MM.1S (cell line): ENCODE results near the gene TRIM26.
"Not testable (repeated sequence)": the region's sequence is repeated elsewhere in the genome, so short reads cannot be mapped to it uniquely, and the experiment has no call there.

Source experiments
- DNase-seq: peaks from one replicate; pipeline ENCODE4 v3.0.0-alpha.2; 2015
- H2AFZ ChIP-seq: fragments of 300-600 bp; sonication (generic); 2 replicates; pipeline ENCODE4 v1.6.0; 2016; ENCODE audit warnings: antibody characterized with exemption, low read length
- H3F3A ChIP-seq: fragments of 300-600 bp; sonication (generic); 2 replicates; pipeline ENCODE4 v1.6.1; 2016; ENCODE audit warnings: mild to moderate bottlenecking, antibody characterized with exemption, low read length, moderate library complexity, mixed read lengths; ENCODE audit not compliant: insufficient read depth
- H3K27ac ChIP-seq: fragments of 300-600 bp; sonication (generic); 2 replicates; pipeline ENCODE4 v1.5.1; 2016; ENCODE audit warnings: mild to moderate bottlenecking, low read length
- H3K27me3 ChIP-seq: fragments of 300-600 bp; sonication (generic); replicated peaks from 2 replicates; pipeline ENCODE4 v1.6.0; 2016; ENCODE audit warnings: low read length; ENCODE audit not compliant: insufficient read depth
- H3K36me3 ChIP-seq: fragments of 300-600 bp; sonication (generic); replicated peaks from 2 replicates; pipeline ENCODE4 v1.6.1; 2016; ENCODE audit warnings: mild to moderate bottlenecking, low read length, mixed read lengths; ENCODE audit not compliant: insufficient read depth
- H3K4me1 ChIP-seq: fragments of 300-600 bp; sonication (generic); 2 replicates; pipeline ENCODE4 v1.6.1; 2016; ENCODE audit warnings: low read length, mixed read lengths
- H3K4me2 ChIP-seq: fragments of 300-600 bp; sonication (generic); 2 replicates; pipeline ENCODE4 v1.6.0; 2016; ENCODE audit warnings: low read depth, low read length
- H3K4me3 ChIP-seq: fragments of 300-600 bp; sonication (generic); 2 replicates; pipeline ENCODE4 v1.5.1; 2016; ENCODE audit warnings: low read length, mixed read lengths
- H3K79me2 ChIP-seq: fragments of 300-600 bp; sonication (generic); 2 replicates; pipeline ENCODE4 v1.6.1; 2016; ENCODE audit warnings: mixed run types, low read length, mixed read lengths
- H3K9ac ChIP-seq: fragments of 300-600 bp; sonication (generic); 2 replicates; pipeline ENCODE4 v1.6.1; 2016; ENCODE audit warnings: low read length, mixed read lengths
- H3K9me2 ChIP-seq: fragments of 300-600 bp; sonication (generic); replicated peaks from 2 replicates; pipeline ENCODE4 v1.6.1; 2016; ENCODE audit warnings: mild to moderate bottlenecking, low read length, mixed read lengths; ENCODE audit not compliant: insufficient read depth
- H3K9me3 ChIP-seq: fragments of 300-600 bp; sonication (generic); replicated peaks from 2 replicates; pipeline ENCODE4 v1.6.1; 2016; ENCODE audit warnings: mild to moderate bottlenecking, low read length, mixed read lengths; ENCODE audit not compliant: insufficient read depth
- H4K20me1 ChIP-seq: fragments of 300-600 bp; sonication (generic); 2 replicates; pipeline ENCODE4 v1.6.1; 2016; ENCODE audit warnings: mild to moderate bottlenecking, low read length, moderate library complexity, mixed read lengths; ENCODE audit not compliant: insufficient read depth
- CTCF ChIP-seq: fragments of 300-600 bp; sonication (generic); IDR thresholded peaks from 2 replicates; pipeline ENCODE4 v1.5.1; 2016; ENCODE audit warnings: antibody characterized with exemption, low read length, mixed read lengths
- EZH2 ChIP-seq: fragments of 300-600 bp; sonication (generic); optimal IDR thresholded peaks from 2 replicates; pipeline ENCODE3; 2017; ENCODE audit warnings: low read depth, mild to moderate bottlenecking, antibody characterized with exemption, low read length, mixed read lengths
- EZH2phosphoT487 ChIP-seq: fragments of 300-600 bp; sonication (generic); IDR thresholded peaks from 2 replicates; pipeline ENCODE4 v1.6.1; 2018; ENCODE audit warnings: antibody characterized with exemption, low read length

TRIM26 gene

GRCh38 chr6:30144811-30145210, 68.4 kb downstream of the TRIM26 start:
- TF ChIP-seq CTCF (no peak), EZH2phosphoT487 (no peak), EZH2 (no peak)
- Histone ChIP-seq H3K4me3 (no peak overlapping the region), H3K27ac (no peak overlapping the region), H3K9me3 (no peaks in the 10 kb centered on the region), H4K20me1 (no peaks in the 10 kb centered on the region), H3K4me2 (no peak overlapping the region), H2AFZ (no peak overlapping the region), H3K9me2 (no peaks in the 10 kb centered on the region), H3K4me1 (no peaks in the 10 kb centered on the region), H3K36me3 (no peaks in the 10 kb centered on the region), H3F3A (no peaks in the 10 kb centered on the region), H3K27me3 (peaks cover 11% of the 10 kb centered on the region; the same call in 1 of the 2 replicates), H3K9ac (no peak overlapping the region), H3K79me2 (no peaks in the 10 kb centered on the region)
- DNase-seq, result no peak

GRCh38 chr6:30143780-30144179, 69.4 kb downstream of the TRIM26 start:
- Histone ChIP-seq H3F3A (no peaks in the 10 kb centered on the region), H3K4me2 (no peak overlapping the region), H3K4me3 (no peak overlapping the region), H2AFZ (no peak overlapping the region), H3K4me1 (no peaks in the 10 kb centered on the region), H3K9me2 (no peaks in the 10 kb centered on the region), H4K20me1 (no peaks in the 10 kb centered on the region), H3K79me2 (no peaks in the 10 kb centered on the region), H3K27me3 (peaks cover 14% of the 10 kb centered on the region; the same call in 1 of the 2 replicates), H3K36me3 (no peaks in the 10 kb centered on the region), H3K9ac (no peak overlapping the region), H3K27ac (no peak overlapping the region), H3K9me3 (no peaks in the 10 kb centered on the region)
- no peak for TF ChIP-seq CTCF
- no peak for TF ChIP-seq EZH2
- TF ChIP-seq EZH2phosphoT487, result no peak
- DNase-seq, result no peak

- TF ChIP-seq EZH2 (no peak), EZH2phosphoT487 (no peak), CTCF (no peak)
- Histone ChIP-seq H3K79me2 (no peaks in the 10 kb centered on the region), H3K27ac (no peak overlapping the region), H3K4me2 (no peak overlapping the region), H3K4me3 (no peak overlapping the region), H3K4me1 (no peaks in the 10 kb centered on the region), H3K9me3 (no peaks in the 10 kb centered on the region), H3K27me3 (peaks cover 24% of the 10 kb centered on the region), H2AFZ (no peak overlapping the region), H3F3A (no peaks in the 10 kb centered on the region), H3K9ac (no peak overlapping the region), H4K20me1 (no peaks in the 10 kb centered on the region), H3K36me3 (no peaks in the 10 kb centered on the region), H3K9me2 (no peaks in the 10 kb centered on the region)
- no peak for DNase-seq
Measured at GRCh38 chr6:30142665-30143064, 70.5 kb downstream of the TRIM26 start.

- Histone ChIP-seq H3K27me3 (peaks cover 29% of the 10 kb centered on the region), H3K4me1 (peaks cover 19% of the 10 kb centered on the region)
- not testable (repeated sequence) for H3K9me3 ChIP-seq, H3K9me2 ChIP-seq, H2AFZ ChIP-seq, H3K9ac ChIP-seq, H3K27ac ChIP-seq, H3K79me2 ChIP-seq, H4K20me1 ChIP-seq, H3K4me3 ChIP-seq, H3K4me2 ChIP-seq, H3K36me3 ChIP-seq, H3F3A ChIP-seq, DNase-seq
Measured at GRCh38 chr6:30140240-30140639, 73.0 kb downstream of the TRIM26 start.
